ENCODE measurements around the gene EPOP.
"Not testable (repeated sequence)": the region's sequence is repeated elsewhere in the genome, so short reads cannot be mapped to it uniquely, and the experiment has no call there.

EPOP gene

DNA sequence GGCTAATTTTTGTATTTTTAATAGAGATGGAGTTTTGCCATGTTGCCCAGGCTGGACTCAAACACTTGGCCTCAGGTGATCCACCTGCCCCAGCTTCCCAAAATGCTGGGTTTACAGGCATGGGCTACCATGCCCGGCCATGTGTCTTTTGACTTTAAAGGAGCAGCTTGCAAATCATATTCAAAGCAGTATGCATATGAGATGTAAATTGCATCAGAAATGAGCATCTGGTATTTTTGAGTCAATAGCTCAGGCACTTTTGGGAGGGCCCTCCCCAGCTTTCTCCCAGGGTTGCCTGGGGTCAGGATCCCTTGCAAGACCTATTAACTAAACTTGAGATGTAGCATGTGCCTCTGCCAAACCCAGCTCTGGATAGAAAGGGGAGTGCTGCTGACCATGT lies 21.5 kb downstream of the EPOP start:
- Histone ChIP-seq H3K36me3 (ENCODE audit: control insufficient read depth, low read length) (no peaks in the 10 kb centered on the region), H4K20me1 (ENCODE audit: control insufficient read depth, insufficient read depth, low read depth, low read length) (no peaks in the 10 kb centered on the region), H3K4me3 (ENCODE audit: low read length) (peak overlapping the region; percentile 60), H3F3A (ENCODE audit: control insufficient read depth, insufficient read depth) (peaks cover 9% of the 10 kb centered on the region), H3K9me3 (ENCODE audit: control insufficient read depth, insufficient read depth, low read length) (no peaks in the 10 kb centered on the region), H3K9me2 (replicated peaks; ENCODE audit: control insufficient read depth, low read length) (no peaks in the 10 kb centered on the region), H3K4me2 (ENCODE audit: low read length) (peak overlapping the region; percentile 69), H3K79me2 (ENCODE audit: control insufficient read depth, low read length) (0 out of 2 replicates have a peak, but pooled peaks cover 5% of the 10 kb centered on the region), H3K27ac (ENCODE audit: low read depth, low read length) (peak overlapping the region; percentile 64), H3K27me3 (ENCODE audit: control insufficient read depth, low read length) (no peaks in the 10 kb centered on the region), H3K4me1 (ENCODE audit: control insufficient read depth, low read length) (peaks cover 79% of the 10 kb centered on the region)
- TF ChIP-seq EZH2phosphoT487 (IDR thresholded peaks at IDR 0.05; ENCODE audit: borderline replicate concordance, low read length), result no peak
- TF ChIP-seq, protein P1, sequence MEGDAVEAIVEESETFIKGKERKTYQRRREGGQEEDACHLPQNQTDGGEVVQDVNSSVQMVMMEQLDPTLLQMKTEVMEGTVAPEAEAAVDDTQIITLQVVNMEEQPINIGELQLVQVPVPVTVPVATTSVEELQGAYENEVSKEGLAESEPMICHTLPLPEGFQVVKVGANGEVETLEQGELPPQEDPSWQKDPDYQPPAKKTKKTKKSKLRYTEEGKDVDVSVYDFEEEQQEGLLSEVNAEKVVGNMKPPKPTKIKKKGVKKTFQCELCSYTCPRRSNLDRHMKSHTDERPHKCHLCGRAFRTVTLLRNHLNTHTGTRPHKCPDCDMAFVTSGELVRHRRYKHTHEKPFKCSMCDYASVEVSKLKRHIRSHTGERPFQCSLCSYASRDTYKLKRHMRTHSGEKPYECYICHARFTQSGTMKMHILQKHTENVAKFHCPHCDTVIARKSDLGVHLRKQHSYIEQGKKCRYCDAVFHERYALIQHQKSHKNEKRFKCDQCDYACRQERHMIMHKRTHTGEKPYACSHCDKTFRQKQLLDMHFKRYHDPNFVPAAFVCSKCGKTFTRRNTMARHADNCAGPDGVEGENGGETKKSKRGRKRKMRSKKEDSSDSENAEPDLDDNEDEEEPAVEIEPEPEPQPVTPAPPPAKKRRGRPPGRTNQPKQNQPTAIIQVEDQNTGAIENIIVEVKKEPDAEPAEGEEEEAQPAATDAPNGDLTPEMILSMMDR (IDR thresholded peaks at IDR 0.05; ENCODE audit: low read depth, low read length, poor library complexity, severe bottlenecking), result no peak

DNA sequence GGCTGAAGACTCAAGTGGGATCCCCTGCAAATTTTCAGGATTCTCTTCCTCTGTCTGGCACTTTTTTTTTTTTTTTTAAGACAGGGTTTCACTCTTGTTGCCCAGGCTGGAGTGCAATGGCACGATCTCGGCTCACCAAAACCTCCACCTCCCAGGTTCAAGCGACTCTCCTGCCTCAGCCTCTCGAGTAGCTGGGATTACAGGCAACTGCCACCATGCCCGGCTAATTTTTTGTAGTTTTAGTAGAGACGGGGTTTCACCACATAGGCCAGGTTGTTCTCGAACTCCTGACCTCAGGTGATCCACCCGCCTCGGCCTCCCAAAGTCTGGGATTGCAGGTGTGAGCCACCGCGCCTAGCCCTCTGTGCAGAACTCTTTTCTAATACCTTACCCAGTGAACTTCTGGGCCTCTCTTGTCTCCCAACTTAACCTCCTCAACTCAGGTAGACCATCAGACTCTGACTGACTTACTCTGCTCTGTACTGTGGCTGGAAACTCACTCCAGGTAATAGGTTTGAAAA lies 24.0 kb downstream of the EPOP start:
- H3K27me3 ChIP-seq (ENCODE audit: control insufficient read depth, low read length); H3K9me3 ChIP-seq (ENCODE audit: control insufficient read depth, insufficient read depth, low read length); H4K20me1 ChIP-seq (ENCODE audit: control insufficient read depth, insufficient read depth, low read depth, low read length); H3K79me2 ChIP-seq (ENCODE audit: control insufficient read depth, low read length); H3K36me3 ChIP-seq (ENCODE audit: control insufficient read depth, low read length); H3K9me2 ChIP-seq (replicated peaks; ENCODE audit: control insufficient read depth, low read length); H3K4me3 ChIP-seq (ENCODE audit: low read length): not testable (repeated sequence)
- H3K4me1 ChIP-seq (ENCODE audit: control insufficient read depth, low read length), result peaks cover 60% of the 10 kb centered on the region
- H3F3A ChIP-seq (ENCODE audit: control insufficient read depth, insufficient read depth), result peaks cover 11% of the 10 kb centered on the region
- peak overlapping the region; percentile 69 for H3K4me2 ChIP-seq (ENCODE audit: low read length)
- H3K27ac ChIP-seq (ENCODE audit: low read depth, low read length), result peak overlapping the region; percentile 58

DNA sequence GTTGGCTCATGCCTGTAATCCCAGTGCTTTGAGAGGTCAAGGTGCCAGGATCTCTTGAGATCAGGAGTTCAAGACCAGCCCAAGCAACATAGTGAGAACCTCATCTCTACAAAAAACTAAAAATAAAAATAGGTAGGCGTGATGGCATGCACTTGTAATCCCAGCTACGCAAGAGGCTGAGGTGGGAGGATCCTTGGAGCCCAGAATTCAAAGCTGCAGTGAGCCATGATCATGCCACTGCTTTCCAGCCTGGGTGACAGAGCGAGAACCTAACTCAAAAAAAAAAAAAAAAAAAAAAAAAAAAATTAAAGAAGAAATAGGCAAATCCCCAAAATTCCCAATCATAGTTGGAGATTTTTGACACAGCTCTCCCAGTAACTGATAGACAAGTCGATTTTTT lies 36.8 kb downstream of the EPOP start:
- Histone ChIP-seq H3K27me3 (ENCODE audit: control insufficient read depth, low read length) (no peaks in the 10 kb centered on the region), H3K36me3 (ENCODE audit: control insufficient read depth, low read length) (no peaks in the 10 kb centered on the region), H3K27ac (ENCODE audit: low read depth, low read length) (no peak overlapping the region), H3K4me2 (ENCODE audit: low read length) (no peak overlapping the region), H3K9me3 (ENCODE audit: control insufficient read depth, insufficient read depth, low read length) (no peaks in the 10 kb centered on the region), H3K4me1 (ENCODE audit: control insufficient read depth, low read length) (0 out of 2 replicates have a peak, but pooled peaks cover 4% of the 10 kb centered on the region), H3F3A (ENCODE audit: control insufficient read depth, insufficient read depth) (0 out of 2 replicates have a peak, but pooled peaks cover 3% of the 10 kb centered on the region), H3K79me2 (ENCODE audit: control insufficient read depth, low read length) (no peaks in the 10 kb centered on the region), H4K20me1 (ENCODE audit: control insufficient read depth, insufficient read depth, low read depth, low read length) (no peaks in the 10 kb centered on the region), H3K4me3 (ENCODE audit: low read length) (no peak overlapping the region), H3K9me2 (replicated peaks; ENCODE audit: control insufficient read depth, low read length) (no peaks in the 10 kb centered on the region)
- TF ChIP-seq, protein P1 (IDR thresholded peaks at IDR 0.05; ENCODE audit: low read depth, low read length, poor library complexity, severe bottlenecking), result no peak
- no peak for TF ChIP-seq EZH2phosphoT487 (IDR thresholded peaks at IDR 0.05; ENCODE audit: borderline replicate concordance, low read length)

DNA sequence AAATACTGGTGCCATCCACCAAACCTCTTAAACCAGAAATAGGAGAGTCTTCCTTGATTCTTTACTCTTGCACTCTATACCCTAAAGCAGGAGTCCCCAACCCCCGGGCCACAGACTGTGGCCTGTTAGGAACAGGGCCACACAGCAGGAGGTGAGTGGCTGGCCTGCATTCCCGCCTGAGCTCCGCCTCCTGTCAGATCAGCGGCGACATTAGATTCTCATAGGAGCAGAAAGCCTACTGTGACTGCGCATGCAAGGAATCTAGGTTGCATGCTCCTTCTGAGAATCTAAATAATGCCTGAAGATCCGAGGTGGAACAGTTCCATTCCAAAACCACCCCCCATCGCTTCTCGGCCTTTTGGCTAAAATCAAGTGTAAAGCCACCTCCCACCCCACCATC lies 38.7 kb downstream of the EPOP start:
- TF ChIP-seq, protein P1 (IDR thresholded peaks at IDR 0.05; ENCODE audit: low read depth, low read length, poor library complexity, severe bottlenecking), result no peak
- no peak for TF ChIP-seq EZH2phosphoT487 (IDR thresholded peaks at IDR 0.05; ENCODE audit: borderline replicate concordance, low read length)
- Histone ChIP-seq H3K9me3 (ENCODE audit: control insufficient read depth, insufficient read depth, low read length) (no peaks in the 10 kb centered on the region), H3K27me3 (ENCODE audit: control insufficient read depth, low read length) (no peaks in the 10 kb centered on the region), H3K4me2 (ENCODE audit: low read length) (no peak overlapping the region), H4K20me1 (ENCODE audit: control insufficient read depth, insufficient read depth, low read depth, low read length) (no peaks in the 10 kb centered on the region), H3K9me2 (replicated peaks; ENCODE audit: control insufficient read depth, low read length) (no peaks in the 10 kb centered on the region), H3K36me3 (ENCODE audit: control insufficient read depth, low read length) (no peaks in the 10 kb centered on the region), H3K79me2 (ENCODE audit: control insufficient read depth, low read length) (no peaks in the 10 kb centered on the region), H3K4me3 (ENCODE audit: low read length) (no peak overlapping the region), H3F3A (ENCODE audit: control insufficient read depth, insufficient read depth) (no peaks in the 10 kb centered on the region), H3K4me1 (ENCODE audit: control insufficient read depth, low read length) (peaks cover 9% of the 10 kb centered on the region), H3K27ac (ENCODE audit: low read depth, low read length) (no peak overlapping the region)
